Activated CD4-positive, alpha-beta T cell treated with anti-CD3 and anti-CD28 coated beads for 48 hours (primary cell): ENCODE results near the gene LRRC42.
"Not testable (repeated sequence)": the region's sequence is repeated elsewhere in the genome, so short reads cannot be mapped to it uniquely, and the experiment has no call there.

Source experiments
- DNase-seq: peaks from one replicate; pipeline ENCODE4 v3.0.0-alpha.2; 2020

The LRRC42 gene

DNA sequence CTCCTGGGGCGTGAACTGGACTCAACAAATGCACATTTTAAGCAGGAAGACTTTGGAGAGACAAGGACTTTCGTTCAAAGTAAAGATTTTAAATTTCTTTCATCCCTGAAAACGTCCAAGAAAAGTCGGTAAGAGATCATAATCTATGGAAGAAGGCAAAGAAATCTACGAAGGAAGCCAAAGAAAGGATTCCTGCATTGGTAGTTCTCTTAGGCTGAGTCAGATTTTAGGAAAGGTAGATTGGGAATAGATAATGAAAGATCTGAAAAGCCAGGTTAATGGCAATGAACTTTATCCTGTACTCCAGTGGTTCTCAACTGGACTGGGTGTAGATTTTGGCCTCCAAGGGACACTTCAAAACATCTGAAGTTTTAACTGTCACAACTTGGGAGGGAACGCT, 3.1 kb upstream of the LRRC42 start:
- no peak for DNase-seq

DNA sequence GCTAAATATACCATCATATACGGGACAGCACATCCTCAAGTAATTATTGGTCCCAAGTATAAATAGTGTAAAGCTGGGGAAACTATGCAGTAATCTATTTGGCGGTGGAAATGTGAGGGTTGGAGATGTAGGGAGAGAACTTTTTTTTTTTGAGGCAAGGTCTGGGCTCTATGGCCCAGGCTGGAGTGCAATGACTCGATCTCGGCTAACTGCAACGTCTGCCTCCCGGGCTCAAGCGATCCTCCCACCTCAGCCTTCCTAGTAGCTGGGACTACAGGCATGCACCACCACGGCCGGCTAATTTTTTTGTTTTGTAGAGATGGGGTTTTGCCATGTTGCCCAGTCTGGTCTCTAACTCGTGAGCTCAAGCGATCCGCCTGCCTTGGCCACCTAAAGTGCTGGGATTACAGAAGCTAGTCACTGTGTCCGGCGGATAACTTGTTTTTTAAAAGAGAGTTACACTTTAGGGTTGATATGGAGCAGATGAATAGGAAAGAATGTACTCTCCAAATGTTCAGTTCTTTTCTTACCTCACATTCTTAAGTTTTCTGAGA, 2.6 kb upstream of the LRRC42 start:
- no peak for DNase-seq

DNA sequence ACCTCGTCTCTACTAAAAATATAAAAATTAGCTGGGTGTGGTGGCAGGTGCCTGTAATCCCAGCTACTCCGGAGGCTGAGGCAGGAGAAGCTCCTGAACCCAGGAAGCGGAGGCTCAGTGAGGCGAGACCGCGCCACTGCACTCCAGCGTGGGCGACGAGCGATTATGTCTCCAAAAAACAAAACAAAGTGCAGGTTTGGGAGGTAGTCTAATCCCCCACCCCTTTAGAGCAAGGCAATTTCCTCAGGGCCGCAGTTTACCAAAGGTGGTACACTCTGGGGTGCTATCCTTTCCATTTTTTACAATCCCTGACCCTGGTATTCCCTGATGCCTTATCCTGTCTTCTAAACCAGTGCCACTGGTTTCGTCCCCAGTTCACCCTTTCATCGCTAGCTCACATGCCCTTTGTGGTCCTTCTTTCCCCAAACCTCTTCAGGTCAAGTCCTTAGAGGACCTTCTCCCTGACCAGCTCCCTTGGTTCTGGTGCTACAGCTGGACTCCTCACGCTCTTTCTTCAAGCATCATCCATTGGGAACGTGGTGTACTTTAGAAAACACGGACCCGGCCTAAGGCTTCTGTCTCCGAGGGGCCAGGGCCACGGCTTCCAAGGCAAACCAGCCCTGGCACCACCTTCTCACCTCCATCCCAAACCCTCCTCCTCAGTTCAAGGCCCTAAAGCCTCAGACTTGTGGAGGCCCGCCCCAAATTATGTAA, 1.5 kb upstream of the LRRC42 start:
- DNase-seq, result peak; percentile 9

DNA sequence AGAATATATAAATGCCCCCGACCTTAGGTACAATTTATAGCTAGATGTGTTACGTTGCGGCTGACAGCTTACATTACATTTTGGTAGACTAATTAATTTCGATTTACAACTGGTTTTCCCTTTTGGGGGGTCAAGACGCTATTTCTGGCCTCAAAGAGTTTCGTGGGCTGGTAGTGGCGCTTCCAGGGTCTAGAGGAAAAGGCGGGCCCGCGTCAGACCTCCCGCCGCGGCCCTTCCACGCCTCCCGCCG, 1.0 kb upstream of the LRRC42 start:
- DNase-seq, result no peak

DNA sequence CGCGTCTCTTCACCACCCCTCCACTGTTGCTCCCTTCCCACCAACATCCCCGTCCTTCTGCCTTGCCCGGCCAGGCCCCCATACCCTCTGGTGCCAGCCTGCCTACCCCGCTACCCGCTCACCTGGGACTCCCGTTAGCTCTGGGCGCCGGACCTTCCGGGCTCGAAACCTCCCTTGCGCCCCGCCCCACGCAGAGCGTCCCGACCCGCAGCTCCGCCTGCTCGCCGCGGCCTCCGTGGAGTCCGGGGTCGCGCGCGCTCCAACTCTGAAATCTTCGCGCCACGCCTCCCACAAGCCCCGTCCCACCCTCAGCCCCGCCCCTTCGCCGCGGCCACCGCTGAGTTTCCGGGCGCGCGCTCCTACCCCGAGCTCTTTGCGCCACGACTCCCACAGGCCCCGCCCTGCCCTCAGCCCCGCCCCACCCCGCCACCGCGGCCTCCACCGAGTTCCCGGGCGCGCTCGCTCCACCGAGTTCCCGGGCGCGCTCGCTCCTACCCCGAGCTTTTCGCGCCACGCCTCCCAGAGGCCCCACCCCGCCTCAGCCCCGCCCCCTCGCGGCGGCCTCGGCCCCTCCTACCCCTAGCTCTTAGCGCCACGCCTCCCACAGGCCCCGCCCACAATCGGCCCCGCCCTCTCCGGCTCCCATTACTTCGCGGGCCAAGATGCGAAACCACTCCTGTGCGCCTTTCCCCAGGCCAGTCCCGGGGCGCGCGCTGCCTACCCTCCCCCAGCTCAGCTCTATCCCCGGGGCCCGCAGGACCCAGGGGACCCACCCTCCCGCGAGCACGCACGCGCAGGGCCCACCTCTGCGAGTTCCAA, 508 bp upstream of the LRRC42 start, which contains the start of gene IFT25:
Gene IFT25 (minus strand): TSS at position 267 of the 819 bp plus-strand sequence. CDS start 5,617 bp downstream, outside the sequence.
- peak; percentile 98 for DNase-seq

DNA sequence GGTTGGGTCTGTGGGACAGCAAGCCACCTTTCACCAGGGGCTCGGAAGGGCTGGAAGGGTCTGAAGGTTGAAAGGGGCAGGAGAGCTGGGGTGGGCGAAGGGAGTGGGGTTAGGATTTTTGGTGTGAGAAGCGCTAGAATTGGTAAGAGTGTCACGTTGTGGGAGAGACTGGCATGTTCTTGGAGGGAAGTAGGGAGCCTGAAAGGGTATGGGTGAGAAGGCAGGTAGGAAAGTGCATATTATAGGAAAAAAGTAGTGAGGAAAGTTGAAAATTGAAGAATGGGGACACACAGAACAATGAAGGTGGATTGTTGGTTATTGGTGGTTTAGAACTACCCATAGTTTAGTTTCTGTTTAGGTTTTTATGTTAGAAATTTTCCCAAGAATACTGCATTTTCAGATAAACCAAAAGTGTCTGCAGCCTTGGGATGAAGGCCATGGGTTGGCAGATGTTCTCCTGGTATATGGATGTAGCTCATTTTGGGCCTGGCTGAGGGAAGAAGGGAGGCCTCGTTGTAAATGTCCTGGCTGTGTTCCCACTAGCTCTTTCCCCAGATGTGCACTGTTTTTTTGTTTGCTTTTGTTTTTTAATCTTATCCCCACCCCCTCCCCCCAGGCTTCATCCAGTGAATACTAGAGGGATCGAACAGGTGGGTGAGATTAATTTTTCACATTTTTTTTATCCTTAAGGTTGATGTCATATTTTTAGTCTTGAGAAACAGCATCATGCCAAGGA, 1.2 kb downstream of the LRRC42 start:
- no peak for DNase-seq

DNA sequence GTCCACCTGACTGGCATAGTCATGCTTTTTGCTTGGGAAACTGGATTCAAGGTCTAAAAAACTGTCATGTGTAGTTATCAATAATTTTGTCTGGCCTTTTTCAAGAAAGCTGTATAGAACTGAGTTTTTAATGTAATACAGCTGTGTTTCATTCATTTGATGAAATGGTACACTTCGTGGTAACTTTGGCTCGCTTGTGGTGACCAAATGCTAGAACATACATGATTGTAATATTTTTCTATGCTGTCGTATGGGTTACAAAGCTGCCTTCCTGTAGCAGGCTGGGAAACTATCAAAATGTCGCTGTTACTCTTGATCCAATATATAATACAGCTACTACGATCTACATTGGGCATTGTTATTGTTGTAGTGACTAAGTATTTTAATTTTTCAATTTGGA, 2.1 kb downstream of the LRRC42 start:
- DNase-seq, result no peak

DNA sequence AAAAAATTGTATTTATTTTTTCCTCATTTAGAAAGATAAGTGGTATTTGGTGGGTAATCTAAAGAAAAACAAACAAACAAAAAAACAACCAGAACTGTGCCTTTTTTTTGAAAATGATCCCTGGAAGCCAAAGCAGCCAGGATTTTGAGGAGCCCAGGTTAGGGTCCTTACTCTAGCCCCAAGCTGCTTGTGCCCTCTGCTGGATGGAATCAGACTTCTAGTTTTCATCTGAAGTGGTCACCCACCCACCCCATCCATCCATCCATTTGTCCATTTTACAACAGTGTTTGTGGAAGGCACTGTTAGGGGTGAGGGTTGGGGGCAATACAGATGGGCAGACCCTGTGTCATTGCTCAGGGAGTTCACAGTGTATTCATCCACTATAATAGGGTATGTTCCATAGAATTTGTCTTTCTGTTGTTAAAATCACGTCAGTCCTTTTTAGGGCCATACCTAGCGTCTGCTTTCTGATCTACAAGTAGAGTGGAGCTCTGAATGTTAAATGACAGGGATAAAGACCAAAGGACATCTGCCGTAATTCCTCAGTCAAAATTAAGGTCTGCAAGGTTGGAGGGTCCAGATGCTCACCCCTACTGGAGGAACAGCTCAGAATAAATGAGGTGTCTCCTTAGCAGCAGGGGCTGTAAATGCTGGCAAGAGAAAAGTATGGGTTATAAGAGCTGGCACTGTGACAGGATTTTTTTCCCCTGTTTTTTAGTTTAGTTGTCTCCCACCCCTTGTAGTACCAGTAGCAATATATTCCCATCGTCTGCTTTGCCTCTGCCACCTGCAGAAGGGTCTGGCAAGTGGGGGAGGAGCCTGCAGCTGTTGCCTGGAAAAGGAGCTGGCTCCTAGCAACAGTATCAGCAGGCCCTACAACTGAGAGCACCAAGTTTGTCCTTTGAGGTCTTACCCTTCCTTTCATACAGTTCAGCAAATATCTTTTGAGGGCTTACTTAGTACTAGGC, 3.2 kb downstream of the LRRC42 start:
- DNase-seq, result peak; percentile 43

DNA sequence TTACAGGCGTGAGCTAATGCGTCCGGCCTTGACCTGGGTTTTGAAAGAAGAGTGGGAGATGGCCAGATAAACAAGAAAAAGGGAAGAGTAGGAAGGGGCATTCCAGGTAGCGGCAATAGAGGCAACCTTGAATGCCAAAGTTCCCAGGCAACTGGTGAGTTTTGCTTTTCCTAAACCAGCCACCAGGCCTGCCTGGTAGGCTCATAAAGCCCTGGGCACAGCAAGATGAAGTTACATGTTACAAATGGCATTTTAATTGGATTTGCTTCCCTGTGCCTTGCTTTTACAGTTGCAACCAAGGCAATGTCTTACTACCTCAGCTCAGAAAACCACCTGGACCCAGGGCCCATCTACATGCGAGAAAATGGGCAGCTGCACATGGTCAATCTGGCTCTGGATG, 5.5 kb downstream of the LRRC42 start:
- DNase-seq, result no peak

DNA sequence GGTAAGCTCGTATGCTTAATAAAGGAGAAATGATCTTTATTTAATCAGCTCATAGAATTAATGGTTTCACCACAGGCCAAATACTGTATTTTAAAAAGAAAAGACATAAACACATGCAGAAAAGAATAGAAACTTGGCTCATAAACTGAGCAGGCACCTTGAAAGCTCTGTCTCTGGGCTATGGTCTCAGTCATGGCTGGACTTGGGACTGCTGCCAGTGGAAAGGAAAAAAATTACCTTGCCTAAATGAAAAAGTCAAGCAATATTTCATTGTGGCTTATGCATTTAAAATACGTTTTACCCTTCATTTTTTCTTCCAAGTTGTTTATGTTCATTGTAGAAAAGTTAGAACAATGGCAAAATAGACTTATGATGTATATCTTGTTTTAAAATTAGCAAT, 8.0 kb downstream of the LRRC42 start:
- no peak for DNase-seq

DNA sequence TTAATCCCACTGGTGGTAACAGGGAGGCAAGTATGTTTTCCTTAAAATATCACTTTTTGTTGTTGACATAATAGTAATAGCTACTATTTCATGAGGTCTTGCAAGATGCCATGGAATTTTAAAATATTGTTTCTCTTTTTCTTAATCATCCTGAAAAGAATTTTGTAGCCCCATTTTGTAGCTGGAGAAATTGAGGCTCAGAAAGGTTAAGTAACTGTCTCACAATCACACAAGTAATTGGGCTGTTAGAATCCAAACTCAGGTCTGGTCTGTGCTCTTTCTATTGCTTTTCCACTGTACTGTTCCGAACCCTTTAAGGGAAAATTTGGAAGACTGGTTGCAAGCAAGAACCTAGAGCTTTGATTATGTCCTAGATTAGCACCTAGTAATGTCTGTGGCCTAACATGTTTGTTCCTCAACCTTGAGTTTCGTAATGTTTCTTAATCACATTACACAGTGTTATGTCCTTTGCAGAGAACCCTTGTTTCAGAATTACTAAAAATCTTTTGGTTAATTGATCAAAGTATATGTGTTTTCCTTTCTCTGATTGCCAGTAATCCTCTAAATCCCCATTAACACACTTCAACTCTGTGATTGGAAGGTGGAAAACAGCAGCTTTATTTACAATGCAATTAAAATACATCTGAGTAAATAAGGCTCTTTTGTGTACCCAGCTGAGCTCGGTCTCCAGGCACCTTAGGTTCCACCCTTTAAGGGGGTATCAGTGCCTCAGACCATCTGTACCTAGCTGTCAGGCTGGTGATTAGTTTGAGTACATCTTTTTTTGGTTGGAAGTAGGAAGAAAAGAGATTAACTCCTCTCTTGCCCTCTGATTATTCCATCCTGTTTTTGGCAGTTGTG, 10.4 kb downstream of the LRRC42 start:
- no peak for DNase-seq

DNA sequence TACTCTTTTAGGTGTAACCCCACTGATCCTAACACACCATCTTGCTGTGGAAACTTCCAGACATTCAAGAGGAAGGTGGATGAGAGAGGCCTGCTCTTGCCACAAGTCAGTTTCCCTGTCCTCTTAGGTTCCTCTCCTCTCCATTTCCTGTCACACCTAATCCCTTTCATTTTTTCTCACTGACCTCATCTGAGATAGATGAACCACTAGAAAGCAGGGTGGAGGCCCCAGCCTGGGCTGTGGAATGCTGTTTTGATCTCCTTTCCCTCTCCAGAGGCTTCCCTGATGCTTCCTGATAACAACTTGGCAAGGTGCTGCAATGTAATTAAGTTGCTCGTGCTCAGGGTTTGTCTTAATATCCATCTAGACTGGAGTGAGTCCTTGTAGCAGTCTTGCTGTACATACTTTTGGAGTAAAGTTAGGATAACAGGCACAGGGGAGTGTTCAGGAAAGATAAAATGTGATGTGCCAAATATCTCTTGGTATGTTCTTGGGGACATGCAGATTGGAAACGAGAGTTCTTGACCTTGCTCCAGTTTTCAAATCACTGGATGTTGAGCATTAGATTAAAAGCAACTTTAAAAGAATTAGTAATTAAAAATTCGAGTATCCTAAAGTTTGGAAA, 11.2 kb downstream of the LRRC42 start:
- DNase-seq, result no peak

DNA sequence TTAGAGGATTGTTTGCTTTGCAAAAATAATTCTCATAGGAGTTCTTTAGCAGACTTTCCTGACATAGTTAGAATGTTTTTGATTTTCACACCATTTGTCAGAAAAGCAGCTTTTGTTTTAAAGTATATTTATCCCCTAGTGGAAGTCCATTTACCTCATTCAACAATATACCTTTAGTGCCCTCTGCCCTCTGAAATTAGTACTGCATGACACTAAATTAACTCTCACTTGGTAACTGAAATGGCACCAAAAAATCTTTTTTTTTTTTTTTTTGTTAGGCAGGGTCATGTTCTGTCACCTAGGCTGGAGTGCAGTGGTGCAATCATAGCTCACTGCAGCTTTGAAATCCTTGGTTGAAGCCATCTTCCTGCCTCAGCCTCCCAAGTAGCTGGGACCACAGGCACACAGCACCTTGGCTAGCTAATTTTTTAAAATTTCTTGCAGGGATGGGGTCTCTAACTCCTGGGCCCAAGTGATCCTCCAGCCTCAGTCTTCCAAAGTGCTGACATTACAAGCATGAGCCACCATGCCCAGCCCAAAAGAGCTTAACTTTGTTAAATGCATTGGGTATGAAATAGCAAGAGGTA, 13.6 kb downstream of the LRRC42 start:
- no peak for DNase-seq

DNA sequence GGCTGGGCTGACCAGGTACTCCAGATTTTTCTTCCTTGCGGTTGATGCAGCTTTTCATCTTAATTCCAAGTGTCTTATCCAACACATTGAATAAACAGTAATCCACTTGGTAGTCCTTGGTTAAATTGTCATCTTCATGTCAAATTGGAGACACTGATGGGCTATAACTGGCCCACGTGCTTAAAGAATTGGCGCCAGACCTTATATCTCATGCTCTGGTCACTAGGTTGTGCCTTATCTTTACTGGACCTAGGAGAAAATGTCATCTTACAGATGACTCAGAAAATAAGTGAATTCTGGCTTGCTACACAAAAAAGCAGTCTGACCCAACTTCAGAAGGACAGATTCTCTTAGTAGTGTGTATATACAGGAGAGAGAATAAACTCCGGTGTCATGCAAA, 16.2 kb downstream of the LRRC42 start:
- no peak for DNase-seq

DNA sequence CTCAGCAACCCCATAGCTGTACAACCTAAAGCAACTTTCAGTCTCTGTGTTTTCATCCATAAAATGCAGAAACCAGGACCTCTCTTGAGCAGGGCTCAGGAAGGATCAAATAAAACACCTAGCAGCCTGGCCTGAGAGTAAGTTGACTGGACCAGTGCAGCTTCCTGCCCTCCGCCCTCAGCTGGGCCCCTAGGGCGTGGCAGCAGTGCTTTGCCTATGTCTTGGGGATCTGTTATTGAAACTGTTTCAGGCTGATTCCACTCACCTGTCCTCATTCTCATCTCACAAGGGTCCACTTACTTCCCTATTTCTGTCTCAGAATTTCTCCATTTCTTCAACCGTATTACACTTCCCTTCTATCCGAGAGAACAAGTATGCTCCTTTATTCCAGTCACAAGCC, 17.3 kb downstream of the LRRC42 start:
- DNase-seq, result no peak

DNA sequence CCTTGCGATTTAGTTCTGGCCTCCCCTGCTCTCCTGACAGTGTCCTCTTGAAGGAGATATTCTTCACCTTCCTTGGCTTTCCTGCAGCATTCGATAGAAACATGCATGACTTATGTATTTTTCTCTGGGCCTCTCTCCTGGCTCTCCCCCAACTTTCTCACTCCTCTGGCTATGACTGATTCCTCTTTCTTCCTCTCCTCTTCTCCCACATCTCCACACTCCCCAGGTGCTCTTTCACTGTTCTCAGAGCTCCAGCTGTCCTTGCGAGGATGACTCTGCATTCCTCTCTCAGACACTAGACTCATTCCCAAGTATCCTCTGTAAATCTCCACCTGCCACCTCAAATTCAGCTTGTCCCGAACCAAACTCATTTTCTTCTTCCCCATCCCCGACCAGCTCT, 18.0 kb downstream of the LRRC42 start:
- no peak for DNase-seq

DNA sequence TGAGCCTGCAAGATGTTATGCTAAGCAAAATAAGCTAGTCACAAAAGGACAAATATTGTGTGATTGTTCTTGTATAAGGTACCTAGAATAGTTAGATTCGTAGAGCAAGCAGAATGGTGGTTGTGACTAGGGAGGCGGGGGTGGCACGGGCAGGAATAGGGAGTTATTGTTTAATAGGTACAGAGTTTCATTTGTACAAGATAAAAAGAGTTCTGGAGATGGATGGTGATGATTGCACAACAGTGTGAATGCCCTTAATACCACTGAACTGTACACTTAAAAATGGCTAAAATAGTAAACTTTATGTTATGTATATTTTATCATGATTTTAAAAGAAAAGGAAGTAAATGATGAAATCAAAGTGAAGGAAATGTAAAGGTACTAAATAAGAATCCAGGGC, 20.6 kb downstream of the LRRC42 start:
- DNase-seq, result no peak

DNA sequence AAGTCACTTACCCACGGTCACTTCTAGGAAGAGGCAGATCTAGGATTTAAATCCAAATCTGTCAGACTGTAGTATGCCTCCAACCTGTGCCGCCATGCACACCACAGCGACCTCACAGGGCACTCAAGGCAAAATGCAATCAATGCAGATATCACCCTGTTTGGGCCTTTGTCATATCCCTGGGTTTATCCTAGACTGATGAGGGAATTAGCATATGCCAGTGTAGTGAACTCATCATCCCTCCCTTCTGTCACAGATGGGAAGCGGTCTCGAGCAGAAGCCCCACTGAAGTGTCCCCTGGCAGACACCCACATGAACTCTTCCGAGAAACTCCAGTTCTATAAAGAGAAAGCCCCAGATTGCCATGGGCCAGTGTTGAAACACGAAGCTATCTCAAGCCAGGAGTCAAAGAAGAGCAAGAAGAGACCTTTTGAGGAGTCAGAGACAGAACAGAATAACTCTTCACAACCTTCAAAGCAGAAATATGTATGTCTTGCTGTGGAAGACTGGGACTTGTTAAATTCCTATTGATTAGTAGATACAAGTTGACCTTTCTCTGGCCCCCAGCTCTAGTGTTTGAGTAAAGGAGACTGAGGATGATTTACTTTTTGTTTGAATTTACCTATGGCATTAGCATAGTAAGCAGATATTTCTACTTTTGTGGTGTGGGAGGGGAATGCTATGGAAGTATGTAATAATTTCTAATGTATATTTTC, 21.4 kb downstream of the LRRC42 start:
- DNase-seq, result no peak

DNA sequence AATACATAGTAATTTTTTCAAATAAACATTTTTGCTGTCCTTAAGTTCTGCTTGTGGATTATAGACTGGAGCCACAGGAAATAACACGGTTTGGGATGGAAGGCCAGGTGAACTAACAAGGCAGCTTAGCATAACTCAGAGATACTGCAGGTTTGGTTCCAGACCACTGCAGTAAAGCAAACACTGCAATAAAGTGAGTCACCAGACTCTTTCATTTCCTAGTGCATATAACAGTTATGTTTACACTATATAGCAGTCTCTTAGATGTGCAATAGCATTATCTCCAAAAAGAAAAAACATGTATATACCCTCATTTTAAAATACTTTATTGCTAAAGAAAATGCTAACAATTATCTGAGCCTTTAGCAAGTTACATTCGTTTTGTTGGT, 22.0 kb downstream of the LRRC42 start:
- DNase-seq, result no peak

DNA sequence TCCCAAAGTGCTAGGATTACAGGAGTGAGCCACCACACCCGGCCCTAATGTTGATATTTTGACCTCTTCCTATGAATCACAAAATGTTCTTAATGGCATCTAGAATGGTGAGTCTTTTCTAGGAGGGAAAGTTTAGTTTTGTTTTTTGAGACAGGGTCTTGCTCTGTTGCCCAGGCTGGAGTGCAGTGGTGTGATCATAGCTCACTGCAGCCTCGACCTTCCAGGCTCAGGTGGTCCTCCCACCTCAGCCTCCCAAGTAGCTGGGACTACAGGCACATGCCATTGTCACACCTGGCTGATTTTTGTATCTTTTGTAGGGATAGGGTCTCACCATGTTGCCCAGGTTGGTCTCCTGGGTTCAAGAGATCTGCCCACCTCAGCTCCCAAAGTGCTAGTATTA, 23.2 kb downstream of the LRRC42 start:
- not testable (repeated sequence) for DNase-seq
